ENCODE results near the gene LMO4.

The LMO4 gene

GRCh38 chr1:87335175-87335884, 6.7 kb downstream of the LMO4 start:
- Histone ChIP-seq H3K4me3 (ENCODE audit: insufficient read depth, low read depth, low read length) (peak overlapping the region; percentile 62), H3K27ac (ENCODE audit: insufficient read depth, low read depth, low read length, poor library complexity, severe bottlenecking) (peak overlapping the region; percentile 29), H3K9me3 (ENCODE audit: control insufficient read depth, low read length) (no peaks in the 10 kb centered on the region), H3K27me3 (ENCODE audit: control insufficient read depth, insufficient read depth, low read length, poor library complexity, severe bottlenecking) (no peaks in the 10 kb centered on the region), H3K4me1 (ENCODE audit: control insufficient read depth, insufficient read depth, low read length) (peaks cover 29% of the 10 kb centered on the region), H3K36me3 (ENCODE audit: control insufficient read depth, insufficient read depth, low read length) (peaks cover 7% of the 10 kb centered on the region)
- WGBS, 2 experiments, result 1% methylated on average over 60 of the region's 60 CpGs

GRCh38 chr1:87336623-87337067, 8.0 kb downstream of the LMO4 start:
- WGBS, 2 experiments, result 70 to 81% methylated on average over 10 of the region's 10 CpGs
- Histone ChIP-seq H3K36me3 (ENCODE audit: control insufficient read depth, insufficient read depth, low read length) (peaks cover 14% of the 10 kb centered on the region), H3K9me3 (ENCODE audit: control insufficient read depth, low read length) (no peaks in the 10 kb centered on the region), H3K27ac (ENCODE audit: insufficient read depth, low read depth, low read length, poor library complexity, severe bottlenecking) (no peak overlapping the region), H3K27me3 (ENCODE audit: control insufficient read depth, insufficient read depth, low read length, poor library complexity, severe bottlenecking) (no peaks in the 10 kb centered on the region), H3K4me1 (ENCODE audit: control insufficient read depth, insufficient read depth, low read length) (peaks cover 29% of the 10 kb centered on the region), H3K4me3 (ENCODE audit: insufficient read depth, low read depth, low read length) (no peak overlapping the region)

DNA sequence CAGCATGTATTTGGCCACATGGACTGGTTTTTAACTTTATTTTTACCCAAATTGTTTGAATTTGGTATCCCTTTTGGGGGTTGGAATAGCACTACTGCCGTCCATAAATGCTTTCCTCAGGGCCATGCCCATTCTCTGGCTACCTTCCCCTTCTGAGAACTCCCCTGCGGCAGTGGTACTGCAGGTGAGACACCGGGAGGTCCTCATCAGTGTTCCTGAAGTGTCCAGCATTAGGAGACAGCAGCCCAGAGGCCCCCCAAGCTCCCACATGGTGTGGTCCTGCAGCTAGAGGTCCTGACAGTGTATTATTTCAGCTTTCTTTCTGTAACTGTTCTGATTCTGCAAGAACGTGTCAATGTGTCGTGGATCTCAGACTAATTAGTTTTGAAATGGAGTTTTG, 8.9 kb downstream of the LMO4 start:
- Histone ChIP-seq H3K4me3 (ENCODE audit: insufficient read depth, low read depth, low read length) (no peak overlapping the region), H3K9me3 (ENCODE audit: control insufficient read depth, low read length) (no peaks in the 10 kb centered on the region), H3K36me3 (ENCODE audit: control insufficient read depth, insufficient read depth, low read length) (peaks cover 19% of the 10 kb centered on the region), H3K27ac (ENCODE audit: insufficient read depth, low read depth, low read length, poor library complexity, severe bottlenecking) (no peak overlapping the region), H3K27me3 (ENCODE audit: control insufficient read depth, insufficient read depth, low read length, poor library complexity, severe bottlenecking) (no peaks in the 10 kb centered on the region), H3K4me1 (ENCODE audit: control insufficient read depth, insufficient read depth, low read length) (peaks cover 22% of the 10 kb centered on the region)
- 85 to 88% methylated on average over 5 of the region's 5 CpGs for WGBS, 2 experiments

GRCh38 chr1:87338566-87338965, 9.9 kb downstream of the LMO4 start:
- Histone ChIP-seq H3K4me1 (ENCODE audit: control insufficient read depth, insufficient read depth, low read length) (peaks cover 16% of the 10 kb centered on the region), H3K27me3 (ENCODE audit: control insufficient read depth, insufficient read depth, low read length, poor library complexity, severe bottlenecking) (no peaks in the 10 kb centered on the region), H3K4me3 (ENCODE audit: insufficient read depth, low read depth, low read length) (no peak overlapping the region), H3K27ac (ENCODE audit: insufficient read depth, low read depth, low read length, poor library complexity, severe bottlenecking) (no peak overlapping the region), H3K36me3 (ENCODE audit: control insufficient read depth, insufficient read depth, low read length) (peaks cover 19% of the 10 kb centered on the region), H3K9me3 (ENCODE audit: control insufficient read depth, low read length) (no peaks in the 10 kb centered on the region)
- WGBS, 2 experiments, result 92 to 95% methylated on average over 3 of the region's 3 CpGs

DNA sequence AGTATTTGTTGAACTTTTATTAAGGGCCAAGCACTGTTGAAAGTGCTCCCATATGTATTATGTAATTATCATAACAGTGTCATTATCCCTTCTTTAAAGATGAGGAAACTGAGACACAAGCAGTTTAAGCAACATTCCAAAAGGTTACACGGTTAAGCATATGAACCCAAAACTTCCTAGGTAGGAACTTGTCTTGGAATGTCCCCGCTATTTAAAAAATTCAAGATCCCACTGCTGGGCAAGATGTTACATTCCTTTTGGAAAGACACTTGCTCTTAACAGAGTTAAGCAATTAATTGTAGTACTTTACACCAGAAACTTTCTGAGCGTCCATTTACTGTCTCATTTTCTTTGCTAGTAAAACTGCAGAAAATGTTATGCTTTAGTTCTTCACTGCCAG, 15.6 kb downstream of the LMO4 start:
- Histone ChIP-seq H3K36me3 (ENCODE audit: control insufficient read depth, insufficient read depth, low read length) (peaks cover 25% of the 10 kb centered on the region), H3K4me1 (ENCODE audit: control insufficient read depth, insufficient read depth, low read length) (peaks cover 5% of the 10 kb centered on the region), H3K9me3 (ENCODE audit: control insufficient read depth, low read length) (no peaks in the 10 kb centered on the region), H3K27me3 (ENCODE audit: control insufficient read depth, insufficient read depth, low read length, poor library complexity, severe bottlenecking) (no peaks in the 10 kb centered on the region), H3K4me3 (ENCODE audit: insufficient read depth, low read depth, low read length) (no peak overlapping the region), H3K27ac (ENCODE audit: insufficient read depth, low read depth, low read length, poor library complexity, severe bottlenecking) (no peak overlapping the region)
- 92 to 96% methylated on average over 3 of the region's 3 CpGs for WGBS, 2 experiments

GRCh38 chr1:87346130-87346814, 17.6 kb downstream of the LMO4 start:
- 86 to 90% methylated on average over 8 of the region's 8 CpGs for WGBS, 2 experiments
- no peak overlapping the region for H3K27ac ChIP-seq (ENCODE audit: insufficient read depth, low read depth, low read length, poor library complexity, severe bottlenecking)

DNA sequence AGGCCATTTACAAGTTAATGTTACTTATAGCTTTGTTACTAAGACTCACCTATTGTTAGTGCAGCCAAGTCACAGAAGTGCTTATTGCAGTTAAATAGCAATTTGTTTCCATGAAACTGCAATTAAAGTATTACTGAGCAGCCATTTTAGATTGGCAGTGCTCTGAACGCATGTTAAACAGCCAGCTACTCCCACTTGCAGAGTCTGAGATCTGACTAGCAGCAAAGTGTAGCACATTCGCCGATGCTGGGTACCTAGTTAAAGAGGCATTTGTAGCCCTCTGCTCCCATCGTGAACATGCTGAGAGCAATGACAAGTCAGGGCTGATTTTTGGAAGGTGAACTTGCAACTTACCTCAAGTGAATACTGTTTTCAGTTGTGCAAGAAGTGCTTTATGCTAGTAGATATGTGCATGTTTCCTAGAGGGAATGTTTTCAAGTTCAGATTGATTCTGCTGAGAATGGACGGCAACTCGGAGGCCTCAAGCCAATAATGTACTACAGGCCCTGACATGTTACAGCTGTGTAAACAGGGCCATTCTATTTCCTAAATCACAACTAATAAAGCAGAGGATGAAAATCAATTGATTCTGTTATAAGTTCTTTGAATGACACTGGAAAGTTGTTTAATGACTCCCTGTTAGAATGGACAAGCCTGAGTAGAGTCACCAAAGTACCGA, 19.8 kb downstream of the LMO4 start:
- peaks cover 6% of the 10 kb centered on the region for H3K36me3 ChIP-seq (ENCODE audit: control insufficient read depth, insufficient read depth, low read length)
- H3K9me3 ChIP-seq (ENCODE audit: control insufficient read depth, low read length), result no peaks in the 10 kb centered on the region
- WGBS, 2 experiments, result 90 to 91% methylated on average over 7 of the region's 7 CpGs
- no peaks in the 10 kb centered on the region for H3K27me3 ChIP-seq (ENCODE audit: control insufficient read depth, insufficient read depth, low read length, poor library complexity, severe bottlenecking)
- no peak overlapping the region for H3K27ac ChIP-seq (ENCODE audit: insufficient read depth, low read depth, low read length, poor library complexity, severe bottlenecking)
- H3K4me1 ChIP-seq (ENCODE audit: control insufficient read depth, insufficient read depth, low read length), result peaks cover 4% of the 10 kb centered on the region
- H3K4me3 ChIP-seq (ENCODE audit: insufficient read depth, low read depth, low read length), result no peak overlapping the region

More at GRCh38 chr1:87346130-87346814, 17.6 kb downstream of the LMO4 start:
- peaks cover 15% of the 10 kb centered on the region for H3K36me3 ChIP-seq (ENCODE audit: control insufficient read depth, insufficient read depth, low read length)
- no peaks in the 10 kb centered on the region for H3K9me3 ChIP-seq (ENCODE audit: control insufficient read depth, low read length)
- no peaks in the 10 kb centered on the region for H3K27me3 ChIP-seq (ENCODE audit: control insufficient read depth, insufficient read depth, low read length, poor library complexity, severe bottlenecking)
- peaks cover 5% of the 10 kb centered on the region for H3K4me1 ChIP-seq (ENCODE audit: control insufficient read depth, insufficient read depth, low read length)
- H3K4me3 ChIP-seq (ENCODE audit: insufficient read depth, low read depth, low read length), result no peak overlapping the region

- no peak overlapping the region for H3K27ac ChIP-seq (ENCODE audit: insufficient read depth, low read depth, low read length, poor library complexity, severe bottlenecking)
- no peak overlapping the region for H3K4me3 ChIP-seq (ENCODE audit: insufficient read depth, low read depth, low read length)
- H3K9me3 ChIP-seq (ENCODE audit: control insufficient read depth, low read length), result no peaks in the 10 kb centered on the region
- no peaks in the 10 kb centered on the region for H3K27me3 ChIP-seq (ENCODE audit: control insufficient read depth, insufficient read depth, low read length, poor library complexity, severe bottlenecking)
- peaks cover 6% of the 10 kb centered on the region for H3K36me3 ChIP-seq (ENCODE audit: control insufficient read depth, insufficient read depth, low read length)
- 89 to 96% methylated on average over 2 of the region's 2 CpGs for WGBS, 2 experiments
- no peaks in the 10 kb centered on the region for H3K4me1 ChIP-seq (ENCODE audit: control insufficient read depth, insufficient read depth, low read length)
Measured at GRCh38 chr1:87349036-87349435, 20.4 kb downstream of the LMO4 start.

- no peaks in the 10 kb centered on the region for H3K9me3 ChIP-seq (ENCODE audit: control insufficient read depth, low read length)
- WGBS, 2 experiments, result 89 to 91% methylated on average over 3 of the region's 3 CpGs
- no peaks in the 10 kb centered on the region for H3K36me3 ChIP-seq (ENCODE audit: control insufficient read depth, insufficient read depth, low read length)
- H3K4me1 ChIP-seq (ENCODE audit: control insufficient read depth, insufficient read depth, low read length), result peaks cover 6% of the 10 kb centered on the region
- H3K4me3 ChIP-seq (ENCODE audit: insufficient read depth, low read depth, low read length), result no peak overlapping the region
- H3K27me3 ChIP-seq (ENCODE audit: control insufficient read depth, insufficient read depth, low read length, poor library complexity, severe bottlenecking), result no peaks in the 10 kb centered on the region
- H3K27ac ChIP-seq (ENCODE audit: insufficient read depth, low read depth, low read length, poor library complexity, severe bottlenecking), result no peak overlapping the region
Measured at GRCh38 chr1:87355894-87356293, 27.2 kb downstream of the LMO4 start.

DNA sequence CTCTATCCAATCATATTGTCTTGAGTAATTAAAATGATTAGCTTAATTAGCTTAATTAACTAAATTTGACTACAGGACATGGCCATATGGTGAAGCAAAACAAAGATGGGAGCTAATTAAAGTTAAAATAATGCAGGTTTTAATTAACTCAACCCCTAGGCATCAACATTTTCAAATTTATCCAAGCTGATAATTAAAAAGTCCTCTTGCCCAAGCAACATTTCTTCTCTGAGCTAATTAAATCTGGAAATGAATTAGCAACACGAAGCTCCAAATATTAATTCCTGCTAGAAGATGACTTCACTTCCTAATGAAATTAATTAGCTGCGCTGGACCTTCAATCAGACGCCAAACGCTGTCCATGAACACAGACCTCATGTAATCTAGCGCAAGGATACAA, 27.9 kb downstream of the LMO4 start:
- WGBS, 2 experiments, result 95 to 97% methylated on average over 5 of the region's 5 CpGs
- H3K27ac ChIP-seq (ENCODE audit: insufficient read depth, low read depth, low read length, poor library complexity, severe bottlenecking), result no peak overlapping the region
- peaks cover 6% of the 10 kb centered on the region for H3K4me1 ChIP-seq (ENCODE audit: control insufficient read depth, insufficient read depth, low read length)
- no peaks in the 10 kb centered on the region for H3K27me3 ChIP-seq (ENCODE audit: control insufficient read depth, insufficient read depth, low read length, poor library complexity, severe bottlenecking)
- H3K4me3 ChIP-seq (ENCODE audit: insufficient read depth, low read depth, low read length), result no peak overlapping the region
- H3K36me3 ChIP-seq (ENCODE audit: control insufficient read depth, insufficient read depth, low read length), result no peaks in the 10 kb centered on the region
- H3K9me3 ChIP-seq (ENCODE audit: control insufficient read depth, low read length), result no peaks in the 10 kb centered on the region
